NCI-H1105 treated with DMSO at 0.1 percent for 48 hours (cell line): ENCODE data around the gene RIN3.

ENCODE experiments used
- DNase-seq: peaks from one replicate; lab custom pipeline; 2025; lab: John Stamatoyannopoulos, UW

RIN3 gene

DNA sequence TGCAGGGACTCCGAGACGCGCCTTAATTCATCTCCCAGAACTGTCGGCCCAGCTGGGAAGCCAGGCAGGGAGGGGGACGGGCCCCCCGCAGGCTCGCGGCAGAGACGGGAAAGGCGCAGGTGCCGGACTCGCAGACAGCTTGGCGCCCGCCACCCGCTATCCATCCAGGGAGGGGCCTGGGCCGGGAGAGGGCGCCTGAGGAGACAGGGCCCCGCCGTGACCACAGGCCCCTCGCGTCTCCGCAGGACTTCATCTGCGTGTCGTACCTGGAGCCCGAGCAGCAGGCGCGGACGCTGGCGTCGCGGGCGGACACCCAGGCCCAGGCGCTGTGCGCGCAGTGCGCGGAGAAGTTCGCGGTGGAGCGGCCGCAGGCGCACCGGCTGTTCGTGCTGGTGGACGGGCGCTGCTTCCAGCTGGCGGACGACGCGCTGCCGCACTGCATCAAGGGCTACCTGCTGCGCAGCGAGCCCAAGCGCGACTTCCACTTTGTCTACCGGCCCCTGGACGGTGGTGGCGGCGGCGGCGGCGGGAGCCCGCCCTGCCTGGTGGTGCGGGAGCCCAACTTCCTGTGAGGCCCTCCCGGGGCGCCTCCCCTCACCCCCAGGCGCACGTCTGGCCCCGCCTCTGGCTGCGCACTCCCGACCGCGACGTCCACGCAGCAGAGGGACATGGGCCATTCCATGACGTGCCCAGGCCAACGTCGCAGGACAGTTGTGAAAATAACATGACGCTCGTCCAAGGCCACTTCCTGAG lies 174.3 kb downstream of the RIN3 start:
- DNase-seq = peak; percentile 50

GRCh38 chr14:92688434-92689375 lies 175.1 kb downstream of the RIN3 start:
- no peak for DNase-seq

DNA sequence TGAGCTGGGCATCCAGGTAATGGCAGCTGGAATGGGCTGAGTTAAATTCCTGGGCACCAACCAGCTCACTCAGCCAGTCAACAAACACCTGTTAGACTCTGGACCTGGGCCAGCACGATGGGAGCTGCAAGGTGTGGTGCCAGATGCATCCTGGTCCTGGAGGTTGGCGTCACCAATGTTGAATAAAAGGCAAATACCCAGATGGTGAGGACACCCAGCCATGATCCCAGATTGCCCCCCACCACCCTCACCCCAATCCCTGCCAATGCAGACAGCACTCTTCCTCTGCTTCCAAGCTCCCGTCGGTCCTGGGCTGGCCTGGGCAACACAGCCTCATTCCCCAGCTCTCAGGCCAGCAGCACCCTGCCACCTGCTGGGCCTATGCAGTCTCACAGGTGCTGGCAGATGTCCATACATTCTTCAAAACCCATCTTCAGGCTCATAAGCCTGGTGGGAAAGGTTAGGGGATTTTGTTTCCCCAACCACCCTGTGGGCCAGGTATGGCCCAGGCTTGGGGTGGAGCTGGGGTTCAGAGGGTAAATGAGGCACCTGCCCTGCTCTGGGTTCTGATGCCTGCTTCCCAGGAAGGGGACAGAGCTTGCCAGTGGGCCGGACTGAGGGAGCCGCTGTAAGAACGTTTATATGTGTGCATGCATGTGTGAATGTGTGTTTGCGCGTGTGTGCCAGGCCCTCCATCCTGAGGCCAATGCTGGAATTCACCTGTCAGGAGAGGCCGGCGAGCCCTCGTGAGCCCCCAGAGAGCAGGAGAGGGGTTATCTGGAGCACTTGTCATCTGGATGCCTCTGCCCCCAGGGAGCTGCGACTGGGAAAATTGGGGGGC lies 176.8 kb downstream of the RIN3 start:
- DNase-seq = peak; percentile 83

DNA sequence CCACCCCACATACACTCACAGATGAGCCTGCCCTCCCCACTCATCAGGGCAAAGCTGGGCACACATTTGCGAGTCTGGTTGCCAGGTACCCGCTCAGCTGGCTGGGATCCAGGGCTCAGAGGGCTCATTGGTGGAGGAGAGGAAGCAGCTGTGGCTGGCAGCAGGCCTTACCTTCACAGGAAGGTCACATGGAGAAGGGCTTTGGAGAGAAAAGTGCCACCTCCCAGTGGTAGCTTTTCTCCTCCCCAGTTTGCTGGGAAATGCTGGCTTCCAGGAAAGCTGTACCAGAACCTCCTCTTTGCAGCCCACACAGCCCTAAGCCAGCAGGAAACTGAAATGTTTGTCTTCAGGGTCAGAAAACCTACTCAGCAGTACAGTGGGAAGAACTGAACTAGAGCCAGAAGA lies 179.2 kb downstream of the RIN3 start:
- peak; percentile 96 for DNase-seq

- no peak for DNase-seq
Measured at GRCh38 chr14:92693998-92694795, 180.6 kb downstream of the RIN3 start.

GRCh38 chr14:92694807-92695206 lies 181.2 kb downstream of the RIN3 start:
- no peak for DNase-seq

DNA sequence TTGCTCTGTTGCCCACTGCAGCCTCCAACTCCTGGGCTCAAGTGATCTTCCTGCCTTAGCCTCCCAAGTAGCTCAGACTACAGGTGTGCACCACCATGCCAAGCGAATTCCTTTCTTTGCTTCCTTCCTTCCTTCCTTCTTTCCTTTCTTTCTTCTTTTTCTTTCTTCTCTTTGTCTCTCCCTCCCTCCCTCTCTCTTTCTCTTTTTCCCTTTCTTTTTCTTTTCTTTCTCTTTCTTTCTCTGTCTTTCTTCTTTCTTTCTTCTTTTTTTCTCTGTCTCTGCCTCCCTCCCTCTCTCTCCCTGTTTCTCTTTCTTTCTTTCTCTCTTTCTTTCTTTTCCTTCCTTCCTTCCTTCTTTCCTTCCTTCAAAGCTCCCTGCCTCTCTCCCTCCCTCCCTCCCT lies 182.0 kb downstream of the RIN3 start:
- no peak for DNase-seq

GRCh38 chr14:92696366-92696765 lies 182.8 kb downstream of the RIN3 start:
- DNase-seq = no peak

DNA sequence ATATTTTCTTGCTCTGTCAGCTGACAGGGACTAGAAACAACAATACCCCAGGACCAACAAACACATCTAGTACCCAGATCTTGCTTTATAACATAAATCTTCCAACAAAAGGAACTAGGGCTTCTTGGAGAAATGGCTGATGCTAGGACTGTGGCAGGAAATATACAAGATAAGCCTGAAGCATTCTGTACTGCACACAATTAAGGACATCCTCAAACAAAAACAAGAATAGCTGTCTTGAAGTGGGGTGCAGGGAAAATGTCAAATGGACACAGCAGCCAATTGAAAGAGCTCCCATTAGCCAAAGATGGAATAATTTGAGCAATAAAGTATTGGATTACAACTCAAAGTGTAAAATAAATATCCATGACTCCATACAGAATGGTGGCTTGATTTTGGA lies 184.8 kb downstream of the RIN3 start:
- peak; percentile 15 for DNase-seq

GRCh38 chr14:92701826-92702225 lies 188.2 kb downstream of the RIN3 start:
- DNase-seq = no peak

DNA sequence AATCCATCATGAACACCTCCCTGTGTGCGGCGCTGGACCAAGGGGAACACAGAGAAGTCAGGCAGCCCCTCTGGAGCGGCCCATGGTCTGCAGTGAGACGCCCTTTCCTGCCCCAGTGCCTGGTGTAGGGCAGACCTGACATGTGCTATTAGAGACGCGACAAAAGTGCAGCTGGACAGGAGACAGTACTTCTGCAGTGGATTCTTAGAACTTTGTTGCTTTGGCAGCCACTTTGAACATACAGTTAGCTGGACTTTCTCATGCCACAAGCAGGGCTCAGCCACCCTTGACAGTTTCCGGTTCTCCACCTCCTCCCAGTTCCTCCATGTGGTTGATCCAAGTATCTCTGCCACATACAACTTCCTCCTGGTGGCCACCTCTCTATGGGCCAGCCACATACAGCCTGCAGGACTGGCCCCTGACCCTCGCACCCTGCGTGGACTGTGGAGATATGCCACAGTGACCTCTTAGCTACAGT lies 188.9 kb downstream of the RIN3 start:
- DNase-seq = no peak

- DNase-seq = no peak
Measured at GRCh38 chr14:92703516-92703915, 189.9 kb downstream of the RIN3 start.

DNA sequence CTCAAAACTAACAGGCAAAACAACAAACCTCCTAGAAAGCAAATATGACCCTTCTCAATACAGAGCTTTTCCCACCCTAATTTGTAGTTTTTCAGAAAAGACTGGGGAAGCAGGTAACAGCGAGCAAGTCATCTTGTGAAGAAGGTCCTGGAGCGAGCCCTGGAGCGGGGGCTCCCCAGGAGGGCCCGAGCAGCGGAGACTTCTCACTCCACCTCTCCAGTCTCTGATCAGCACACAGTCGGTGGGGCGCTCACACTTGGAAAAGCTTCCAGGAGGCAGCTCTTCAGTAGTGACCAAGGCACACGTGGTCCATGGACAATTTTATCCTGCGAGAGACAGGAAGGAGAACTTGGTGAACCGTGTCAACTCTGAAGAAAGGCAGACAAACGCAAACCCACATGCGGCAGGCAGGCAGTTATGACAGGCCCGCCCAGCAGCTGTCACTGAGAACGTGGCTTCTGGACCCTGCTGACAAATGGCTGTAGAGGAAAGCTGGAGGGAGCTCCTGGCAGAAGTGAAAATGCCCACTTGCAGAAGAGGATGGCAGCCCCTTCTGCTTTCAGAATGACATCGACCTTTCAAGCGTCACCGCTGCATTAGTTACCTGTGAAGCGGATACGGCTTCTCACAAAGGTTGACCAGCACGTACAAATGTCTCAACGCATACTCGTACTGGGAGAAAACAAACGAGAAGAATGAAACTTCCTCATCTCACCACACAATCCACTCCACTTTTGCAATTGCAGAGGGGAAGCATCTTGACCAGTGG lies 190.6 kb downstream of the RIN3 start:
- no peak for DNase-seq

- no peak for DNase-seq
Measured at GRCh38 chr14:92704821-92705220, 191.2 kb downstream of the RIN3 start.

DNA sequence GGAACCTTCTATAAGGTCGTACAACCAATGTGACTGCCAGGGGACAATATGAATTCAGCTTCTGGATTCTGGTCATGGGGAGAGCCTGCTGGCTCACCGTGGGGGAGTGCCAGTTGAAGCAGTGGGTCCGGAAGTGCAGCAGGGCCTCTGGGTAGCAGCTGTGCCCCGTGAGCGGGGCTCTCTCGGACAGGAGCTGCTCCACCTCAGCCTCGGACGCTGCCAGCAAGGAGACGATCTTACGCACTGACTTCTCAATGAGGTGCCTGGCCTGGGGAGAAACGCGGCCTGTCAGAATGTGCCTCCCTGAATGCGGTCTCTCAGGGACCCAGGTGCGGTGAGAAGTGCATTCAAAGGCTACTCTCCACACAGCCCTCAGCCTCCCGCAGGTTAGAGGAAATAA lies 192.8 kb downstream of the RIN3 start:
- DNase-seq = no peak

GRCh38 chr14:92709340-92710000 lies 195.9 kb downstream of the RIN3 start:
- DNase-seq = no peak

GRCh38 chr14:92710001-92710341 lies 196.4 kb downstream of the RIN3 start:
- DNase-seq = no peak

DNA sequence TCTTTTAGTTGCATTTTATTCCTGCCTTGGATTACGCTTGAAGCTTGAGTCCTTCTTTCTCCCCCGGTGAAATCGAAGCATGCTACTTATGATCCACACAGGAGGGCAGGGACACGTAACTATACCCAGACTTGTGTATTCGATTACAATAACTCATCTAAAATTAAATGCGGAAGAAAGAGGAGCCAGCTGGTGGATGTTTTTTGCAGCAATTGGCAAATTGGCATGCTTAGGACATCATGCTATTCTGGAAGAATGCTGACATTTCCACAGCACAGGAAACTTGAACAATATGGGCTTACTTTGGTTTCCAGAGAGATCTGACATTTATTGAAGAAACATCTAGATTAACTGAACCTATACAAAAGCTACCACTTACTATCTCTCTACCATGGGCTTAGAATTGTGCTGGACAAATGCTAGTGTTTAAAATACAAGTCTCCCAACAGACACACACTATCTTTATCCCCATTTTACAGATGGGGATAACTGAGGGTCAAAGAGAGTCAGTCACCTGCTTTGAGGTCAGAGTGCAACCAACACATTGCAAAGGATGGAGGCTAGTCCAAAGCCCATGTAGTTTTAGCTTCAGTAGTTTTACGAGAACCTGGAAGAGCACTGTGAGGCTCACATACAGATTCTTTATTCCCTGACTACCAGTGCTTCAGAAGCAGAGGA lies 198.5 kb downstream of the RIN3 start:
- DNase-seq = no peak

- DNase-seq = no peak
Measured at GRCh38 chr14:92712654-92713051, 199.1 kb downstream of the RIN3 start.
